ENCODE results near the gene DNAH6. TPM values are rescaled to one million over a fixed set of nuclear protein-coding genes. Genes with fewer than 3 reads are reported as not detected.

Gene DNAH6
- total RNA-seq, 1 experiment from 2014 or later, result 0.26 TPM

- no peak overlapping the region for H4K91ac ChIP-seq (ENCODE audit: insufficient read length, low read depth, low read length)
- H4K8ac ChIP-seq (replicated peaks; ENCODE audit: insufficient read length, low read depth, low read length), result no peak overlapping the region
- no peak overlapping the region for H3K4ac ChIP-seq (ENCODE audit: low read depth, low read length)
- H3K18ac ChIP-seq (ENCODE audit: insufficient read length, low read depth, low read length), result no peak overlapping the region
- H3K14ac ChIP-seq (ENCODE audit: insufficient read depth, low read length), result no peak overlapping the region
- H3K27ac Mint-ChIP-seq, result no peak overlapping the region
- H3K4me1 ChIP-seq (ENCODE audit: insufficient read depth, low read length), result no peaks in the 10 kb centered on the region
- DNase-seq, result no peak
- no peak overlapping the region for H3K4me3 Mint-ChIP-seq
- H3K36me3 Mint-ChIP-seq (ENCODE audit: insufficient read depth in 1 of 3, low read depth in 3 of 3), result no peaks in the 10 kb centered on the region
- no peak overlapping the region for H3K27ac ChIP-seq (ENCODE audit: insufficient read length, low read depth, low read length)
- no peaks in the 10 kb centered on the region for H3K23me2 ChIP-seq (ENCODE audit: insufficient read length, low read depth, low read length, poor library complexity, severe bottlenecking)
- no peak overlapping the region for H4K5ac ChIP-seq (ENCODE audit: insufficient read length, low read depth, low read length)
- H2BK12ac ChIP-seq (ENCODE audit: insufficient read length, low read depth, low read length), result no peak overlapping the region
- H2BK120ac ChIP-seq (ENCODE audit: low read depth, low read length, poor library complexity, severe bottlenecking), result no peak overlapping the region
- no peaks in the 10 kb centered on the region for H3K4me1 Mint-ChIP-seq
- H3K79me1 ChIP-seq (ENCODE audit: insufficient read depth, low read depth, low read length, poor library complexity, severe bottlenecking), result no peaks in the 10 kb centered on the region
- 0 out of 2 replicates have a peak, but pooled peaks cover 2% of the 10 kb centered on the region for H3K79me2 ChIP-seq (ENCODE audit: insufficient read depth, low read length)
- TF ChIP-seq CTCF (conservative IDR thresholded peaks at IDR 0.05), result no peak
- H3K23ac ChIP-seq (ENCODE audit: insufficient read length, low read depth, low read length), result no peak overlapping the region
- no peak overlapping the region for H3K56ac ChIP-seq (ENCODE audit: insufficient read length, low read depth, low read length)
- no peak overlapping the region for H3K4me2 ChIP-seq (ENCODE audit: insufficient read depth, insufficient read length, low read length)
- H2AK5ac ChIP-seq (ENCODE audit: insufficient read length, low read length), result no peak overlapping the region
- no peaks in the 10 kb centered on the region for H3K27me3 ChIP-seq (ENCODE audit: insufficient read depth, low read length)
- no peak overlapping the region for H2BK5ac ChIP-seq (ENCODE audit: insufficient read length, low read length)
- H2AFZ ChIP-seq (ENCODE audit: low read length), result no peak overlapping the region
- no peak overlapping the region for H3T11ph ChIP-seq (ENCODE audit: low read length)
- H2BK15ac ChIP-seq (ENCODE audit: low read depth, low read length), result no peak overlapping the region
- WGBS (ENCODE audit: extremely low coverage, insufficient read length, low lambda C conversion rate), result no CpG with 5 or more reads among the region's 5 CpGs
- peaks cover 4% of the 10 kb centered on the region for H3K27me3 Mint-ChIP-seq (ENCODE audit: low read depth)
- no peak overlapping the region for H3K9ac ChIP-seq (ENCODE audit: extremely low read depth, insufficient read length, low read length)
- H3K9me3 ChIP-seq (ENCODE audit: control insufficient read depth, low read depth, low read length), result no peaks in the 10 kb centered on the region
- no peak overlapping the region for H2BK20ac ChIP-seq (ENCODE audit: low read depth, low read length, poor library complexity, severe bottlenecking)
- no peaks in the 10 kb centered on the region; a peak in 1 of 5 replicates for H3K9me3 Mint-ChIP-seq
- H4K20me1 ChIP-seq (ENCODE audit: control insufficient read depth, insufficient read depth, insufficient read length), result no peaks in the 10 kb centered on the region
Measured at GRCh38 chr2:84686783-84687476, 170.6 kb downstream of the DNAH6 start.
